K562 (cell line): ENCODE results near the gene PHF19. TPM values are rescaled to one million over a fixed set of nuclear protein-coding genes. Genes with fewer than 3 reads are reported as not detected.

Experiments
- polyA plus RNA-seq, 8 experiments: library from polyadenylated mRNA; depleted of rRNA in 4 of 8; stranded (reverse) in 5 of 8; unstranded in 3 of 8; fragments of >200 nt; fragmentation: Nextera tagmentation in 2 of 8; fragmentation: Illumina TruSeq in 1 of 8; extraction: Ambion mirVana in 2 of 8; extraction: Trizol in 1 of 8; gene quantifications; 2 replicates each; pipeline versions ENCODE4 v1.2.1 to v1.2.3, GENCODE V29; 2011 to 2014; ENCODE audit warnings: inconsistent platforms in 1 of 8, missing spikeins in 1 of 8
- total RNA-seq, 7 experiments: library from RNA; depleted of rRNA in 6 of 7; stranded (reverse); fragments of >200 nt in 6 of 7; fragmentation: Illumina TruSeq in 2 of 7; extraction: Trizol in 2 of 7; gene quantifications; 2 replicates each; pipeline versions ENCODE4 v1.2.1 to v1.2.3, GENCODE V29; 2011 to 2021; ENCODE audit warnings: low replicate concordance in 1 of 7

PHF19 gene
- total and polyA plus RNA-seq, 9 of the 15 experiments (the other 6 are each of a cell fraction or from before 2014, with no cell fraction given) = 95.8 to 403 (median 255) TPM

Other genes starting within 250 kb of the PHF19 start
- 3.3 and 3.7 TPM in 2 replicates for gene MEGF9, start 162.7 kb downstream of the PHF19 start, total RNA-seq (2014; rRNA removed)
- gene MEGF9, start 162.7 kb downstream of the PHF19 start, total RNA-seq (2014; rRNA removed; fragmentation: Illumina TruSeq; extraction: Trizol) = 5.7 and 5.8 TPM in 2 replicates
- gene MEGF9, start 162.7 kb downstream of the PHF19 start, total RNA-seq (2015; rRNA removed; fragmentation: Illumina TruSeq; extraction: Trizol) = 4.3 TPM in 2 replicates
- 5.2 TPM in 2 replicates for gene MEGF9, start 162.7 kb downstream of the PHF19 start, total RNA-seq (2021)
- 2.5 and 3.8 TPM in 2 replicates for gene MEGF9, start 162.7 kb downstream of the PHF19 start, polyA plus RNA-seq (2011; rRNA removed)
- gene MEGF9, start 162.7 kb downstream of the PHF19 start, polyA plus RNA-seq (2014; fragmentation: Illumina TruSeq; extraction: Trizol) = 5.6 and 6.2 TPM in 2 replicates
- 1 to 10 TPM; 2.1 to 2.3 TPM for gene MEGF9, start 162.7 kb downstream of the PHF19 start, polyA plus RNA-seq (2014; fragmentation: Nextera tagmentation; extraction: Ambion mirVana)
- 3.5 TPM in 2 replicates for gene MEGF9, start 162.7 kb downstream of the PHF19 start, polyA plus RNA-seq (2014; rRNA removed)
- gene FBXW2, start 83.8 kb downstream of the PHF19 start, total RNA-seq (2014; rRNA removed) = 24.5 and 26.8 TPM in 2 replicates
- 31.3 and 35.6 TPM in 2 replicates for gene FBXW2, start 83.8 kb downstream of the PHF19 start, total RNA-seq (2014; rRNA removed; fragmentation: Illumina TruSeq; extraction: Trizol)
- 27.6 and 28.1 TPM in 2 replicates for gene FBXW2, start 83.8 kb downstream of the PHF19 start, total RNA-seq (2015; rRNA removed; fragmentation: Illumina TruSeq; extraction: Trizol)
- 46.7 and 50.0 TPM in 2 replicates for gene FBXW2, start 83.8 kb downstream of the PHF19 start, total RNA-seq (2021)
- 50.2 and 57.8 TPM in 2 replicates for gene FBXW2, start 83.8 kb downstream of the PHF19 start, polyA plus RNA-seq (2011; rRNA removed)
- 28.0 and 29.9 TPM in 2 replicates for gene FBXW2, start 83.8 kb downstream of the PHF19 start, polyA plus RNA-seq (2014; fragmentation: Illumina TruSeq; extraction: Trizol)
- 1 to 10 TPM; 2.5 to 2.9 TPM for gene FBXW2, start 83.8 kb downstream of the PHF19 start, polyA plus RNA-seq (2014; fragmentation: Nextera tagmentation; extraction: Ambion mirVana)
- 40.6 and 46.9 TPM in 2 replicates for gene FBXW2, start 83.8 kb downstream of the PHF19 start, polyA plus RNA-seq (2014; rRNA removed)
- gene PSMD5, start 34.3 kb downstream of the PHF19 start, total RNA-seq (2014; rRNA removed) = 51.0 and 55.3 TPM in 2 replicates
- gene PSMD5, start 34.3 kb downstream of the PHF19 start, total RNA-seq (2014; rRNA removed; fragmentation: Illumina TruSeq; extraction: Trizol) = 76.3 and 83.0 TPM in 2 replicates
- 65.1 and 72.5 TPM in 2 replicates for gene PSMD5, start 34.3 kb downstream of the PHF19 start, total RNA-seq (2015; rRNA removed; fragmentation: Illumina TruSeq; extraction: Trizol)
- gene PSMD5, start 34.3 kb downstream of the PHF19 start, total RNA-seq (2021) = 136 and 148 TPM in 2 replicates
- gene PSMD5, start 34.3 kb downstream of the PHF19 start, polyA plus RNA-seq (2011; rRNA removed) = 107 and 148 TPM in 2 replicates
- 90.1 and 114 TPM in 2 replicates for gene PSMD5, start 34.3 kb downstream of the PHF19 start, polyA plus RNA-seq (2014; fragmentation: Illumina TruSeq; extraction: Trizol)
- gene PSMD5, start 34.3 kb downstream of the PHF19 start, polyA plus RNA-seq (2014; fragmentation: Nextera tagmentation; extraction: Ambion mirVana) = 10 to 100 TPM; 46.4 to 60.9 TPM
- 89.4 and 95.6 TPM in 2 replicates for gene PSMD5, start 34.3 kb downstream of the PHF19 start, polyA plus RNA-seq (2014; rRNA removed)
- not detected in 2 replicates for gene TRAF1, start 49.6 kb upstream of the PHF19 start, total RNA-seq (2014; rRNA removed)
- gene TRAF1, start 49.6 kb upstream of the PHF19 start, total RNA-seq (2014; rRNA removed; fragmentation: Illumina TruSeq; extraction: Trizol) = 0.04 TPM in 1 of 2 replicates, not detected in the other
- gene TRAF1, start 49.6 kb upstream of the PHF19 start, total RNA-seq (2015; rRNA removed; fragmentation: Illumina TruSeq; extraction: Trizol) = 0.04 TPM in 1 of 2 replicates, not detected in the other
- 0.38 and 0.47 TPM in 2 replicates for gene TRAF1, start 49.6 kb upstream of the PHF19 start, total RNA-seq (2021)
- 0.37 and 1.1 TPM in 2 replicates for gene TRAF1, start 49.6 kb upstream of the PHF19 start, polyA plus RNA-seq (2011; rRNA removed)
- gene TRAF1, start 49.6 kb upstream of the PHF19 start, polyA plus RNA-seq (2014; fragmentation: Illumina TruSeq; extraction: Trizol) = 0.06 and 0.12 TPM in 2 replicates
- under 1 TPM in 1 of 2 experiments, not detected in 1; 0.01 TPM for gene TRAF1, start 49.6 kb upstream of the PHF19 start, polyA plus RNA-seq (2014; fragmentation: Nextera tagmentation; extraction: Ambion mirVana)
- gene TRAF1, start 49.6 kb upstream of the PHF19 start, polyA plus RNA-seq (2014; rRNA removed) = 0.01 and 0.03 TPM in 2 replicates
- gene C5, start 173.1 kb upstream of the PHF19 start, total RNA-seq (2014; rRNA removed) = 0.41 and 0.86 TPM in 2 replicates
- gene C5, start 173.1 kb upstream of the PHF19 start, total RNA-seq (2014; rRNA removed; fragmentation: Illumina TruSeq; extraction: Trizol) = 0.51 and 0.65 TPM in 2 replicates
- 0.79 and 0.91 TPM in 2 replicates for gene C5, start 173.1 kb upstream of the PHF19 start, total RNA-seq (2015; rRNA removed; fragmentation: Illumina TruSeq; extraction: Trizol)
- gene C5, start 173.1 kb upstream of the PHF19 start, total RNA-seq (2021) = 0.42 and 0.56 TPM in 2 replicates
- gene C5, start 173.1 kb upstream of the PHF19 start, polyA plus RNA-seq (2011; rRNA removed) = 0.50 and 0.62 TPM in 2 replicates
- 0.32 and 0.34 TPM in 2 replicates for gene C5, start 173.1 kb upstream of the PHF19 start, polyA plus RNA-seq (2014; fragmentation: Illumina TruSeq; extraction: Trizol)
- gene C5, start 173.1 kb upstream of the PHF19 start, polyA plus RNA-seq (2014; fragmentation: Nextera tagmentation; extraction: Ambion mirVana) = under 1 TPM; 0.08 to 0.15 TPM
- 0.27 and 0.81 TPM in 2 replicates for gene C5, start 173.1 kb upstream of the PHF19 start, polyA plus RNA-seq (2014; rRNA removed)
- 16.9 and 18.3 TPM in 2 replicates for gene CNTRL, start 197.8 kb upstream of the PHF19 start, total RNA-seq (2014; rRNA removed)
- 28.9 and 34.2 TPM in 2 replicates for gene CNTRL, start 197.8 kb upstream of the PHF19 start, total RNA-seq (2014; rRNA removed; fragmentation: Illumina TruSeq; extraction: Trizol)
- gene CNTRL, start 197.8 kb upstream of the PHF19 start, total RNA-seq (2015; rRNA removed; fragmentation: Illumina TruSeq; extraction: Trizol) = 25.8 and 27.3 TPM in 2 replicates
- 19.0 and 20.5 TPM in 2 replicates for gene CNTRL, start 197.8 kb upstream of the PHF19 start, total RNA-seq (2021)
- gene CNTRL, start 197.8 kb upstream of the PHF19 start, polyA plus RNA-seq (2011; rRNA removed) = 25.4 and 28.0 TPM in 2 replicates
- 22.2 and 24.0 TPM in 2 replicates for gene CNTRL, start 197.8 kb upstream of the PHF19 start, polyA plus RNA-seq (2014; fragmentation: Illumina TruSeq; extraction: Trizol)
- 10 to 100 TPM in 1 of 2 experiments, 1 to 10 TPM in 1; 9.2 to 10.5 TPM for gene CNTRL, start 197.8 kb upstream of the PHF19 start, polyA plus RNA-seq (2014; fragmentation: Nextera tagmentation; extraction: Ambion mirVana)
- gene CNTRL, start 197.8 kb upstream of the PHF19 start, polyA plus RNA-seq (2014; rRNA removed) = 16.1 and 19.1 TPM in 2 replicates